Measurements from ENCODE around the gene STRN4.

Gene STRN4

GRCh38 chr19:46745030-46745429 is 1.2 kb downstream of the STRN4 start:
- DNase-seq = no peak

- no peak for DNase-seq
These were observed 2.1 kb downstream of the STRN4 start for GRCh38 chr19:46744005-46744691.

GRCh38 chr19:46742926-46743480 is 3.2 kb downstream of the STRN4 start:
- no peak for DNase-seq

DNA sequence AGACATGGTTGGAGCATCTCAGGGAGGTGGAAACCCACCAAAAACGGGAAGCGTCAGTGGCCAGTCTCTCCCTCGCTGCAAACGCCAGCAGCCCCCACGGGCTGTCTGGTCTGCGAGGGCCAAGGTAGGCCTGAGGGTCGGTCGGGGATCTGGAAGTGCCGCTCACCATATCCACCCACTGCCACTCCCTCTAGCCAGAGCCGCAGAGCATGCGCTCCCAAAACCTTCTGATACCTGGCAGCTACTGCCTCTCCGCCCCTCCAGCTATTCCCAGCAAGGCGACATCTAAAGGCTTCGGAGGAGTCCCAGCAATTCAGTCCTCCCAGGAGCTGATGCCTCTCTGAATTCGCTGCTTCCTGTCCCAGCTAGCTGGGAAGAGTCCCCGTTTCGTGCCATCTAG is 4.8 kb downstream of the STRN4 start:
- DNase-seq = no peak

DNA sequence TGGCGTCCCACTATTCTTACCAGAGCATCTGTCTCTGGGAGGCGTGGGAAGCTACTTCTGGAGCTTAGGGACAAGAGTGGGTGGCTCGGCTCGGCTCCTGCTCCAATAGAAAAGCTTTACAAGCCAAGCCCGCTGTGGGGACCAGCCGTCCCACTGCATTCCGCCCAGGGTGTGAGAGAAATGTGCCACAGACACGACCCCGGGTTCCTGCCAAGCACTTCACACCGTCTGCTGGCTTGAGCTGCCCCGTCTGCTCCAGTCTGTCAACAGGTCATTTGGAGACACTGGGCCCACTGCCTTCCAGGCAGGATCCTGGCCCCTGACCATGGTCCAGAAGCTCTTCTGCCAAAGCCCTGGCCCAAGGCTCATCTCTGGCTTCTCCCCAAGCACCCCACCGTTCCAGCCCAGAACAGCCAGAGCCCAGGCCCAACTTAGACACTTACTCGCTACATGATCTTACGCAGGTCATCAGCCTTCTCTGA is 6.9 kb downstream of the STRN4 start:
- DNase-seq = peak in 20 of 51 donors; percentile 12 to 72 (median 35)

DNA sequence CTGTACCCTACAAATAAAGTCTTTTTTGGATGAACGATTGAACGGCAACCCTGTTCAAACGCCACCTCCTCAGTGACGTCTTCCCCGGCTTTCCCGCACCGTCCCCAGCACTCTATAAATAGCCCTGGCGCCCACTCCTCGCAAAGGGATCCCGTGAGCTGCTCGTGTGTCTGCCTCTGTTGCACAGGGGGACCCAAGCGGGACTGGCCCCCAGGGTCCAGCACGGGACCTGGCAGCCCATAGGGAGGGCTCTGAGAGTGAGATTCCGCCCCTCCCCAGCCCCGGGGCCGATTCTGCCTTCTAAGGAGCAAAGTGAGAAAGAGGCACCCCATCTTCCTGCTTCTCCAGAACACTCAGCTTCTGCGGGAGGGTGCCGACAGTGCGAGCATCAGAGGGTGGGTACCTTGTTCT is 8.5 kb downstream of the STRN4 start:
- DNase-seq = no peak

DNA sequence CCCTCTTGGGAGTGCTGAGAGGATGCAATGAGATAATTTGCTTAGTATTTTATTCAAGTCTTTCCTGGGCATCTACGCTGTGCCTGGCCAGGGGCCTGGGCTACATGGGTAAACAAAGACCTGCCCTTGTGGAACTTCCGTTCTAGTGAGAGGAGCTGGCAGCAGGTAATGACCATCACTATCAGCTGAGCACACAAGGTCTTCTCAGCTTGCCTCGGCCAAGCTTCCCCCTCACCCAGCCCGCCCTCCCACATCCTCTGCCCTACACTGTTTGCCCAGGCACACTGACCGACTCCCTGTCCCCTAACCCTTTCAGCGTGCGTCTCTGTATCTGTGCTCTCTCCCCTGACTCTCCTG is 9.0 kb downstream of the STRN4 start:
- DNase-seq = no peak

DNA sequence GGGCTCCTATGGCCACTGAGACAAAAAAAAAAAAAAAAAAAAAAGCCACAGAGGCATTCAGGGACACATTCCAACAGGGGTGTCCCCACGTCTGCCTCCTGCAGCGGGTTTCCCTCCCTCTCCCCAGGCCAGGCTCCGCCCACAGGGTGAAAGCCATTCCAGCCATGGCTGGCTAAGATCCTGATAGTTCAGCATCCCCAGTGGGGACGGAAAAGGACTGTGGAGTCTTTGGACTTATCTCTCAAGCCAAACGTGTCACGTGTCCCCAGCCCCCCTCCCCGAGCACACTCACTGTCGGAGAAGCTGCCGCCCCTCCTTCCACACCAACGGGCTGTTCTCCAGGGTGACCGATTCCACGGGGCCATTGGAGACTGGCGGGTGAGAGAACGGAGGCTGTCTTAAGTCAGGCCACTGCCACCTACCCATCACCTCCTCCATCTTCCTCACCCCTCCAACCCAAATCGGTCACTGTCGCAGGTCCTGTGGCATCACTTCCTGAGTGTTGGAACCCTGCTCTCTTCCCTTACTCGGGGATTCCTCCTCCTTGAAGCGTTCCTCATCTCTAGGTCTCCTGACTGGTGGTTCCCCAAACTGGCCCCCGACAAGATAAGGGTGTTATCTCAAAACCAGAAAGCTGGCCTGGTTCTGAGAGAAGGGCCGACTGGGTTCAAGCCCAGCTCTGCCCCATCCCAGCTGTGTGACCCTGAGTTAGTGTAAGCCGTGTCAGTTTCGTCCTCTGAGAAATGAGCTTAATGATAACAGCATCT is 9.5 kb downstream of the STRN4 start:
- peak in 1 of 51 donors; percentile 13 for DNase-seq

DNA sequence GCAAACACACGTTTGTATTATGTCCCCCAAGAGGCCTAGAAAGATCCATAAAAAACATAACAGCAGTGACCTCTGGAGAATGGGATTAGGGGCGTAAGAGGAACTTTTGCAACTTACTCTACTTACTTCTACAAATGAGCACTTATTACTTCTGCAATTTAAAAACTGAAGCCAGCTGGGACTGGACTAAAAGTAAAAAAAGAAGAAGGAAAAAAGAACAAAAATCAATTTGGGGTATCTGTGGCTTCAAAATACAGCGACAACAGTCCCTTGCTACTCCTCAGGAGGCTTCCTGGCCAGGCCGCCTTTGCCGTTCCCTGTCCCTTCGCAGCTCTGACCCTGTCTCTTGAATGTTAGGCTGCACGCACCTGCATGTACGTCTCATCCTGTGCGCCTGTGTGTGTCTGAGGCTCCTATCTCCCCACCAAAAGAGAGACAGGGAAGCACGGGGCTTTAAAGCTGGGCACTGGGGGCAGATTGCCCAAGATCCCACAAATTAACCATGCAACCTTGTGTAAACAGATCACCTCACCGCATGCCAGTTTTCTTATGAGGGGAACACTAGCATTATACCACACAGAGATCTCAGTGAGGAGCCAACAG is 12.5 kb downstream of the STRN4 start:
- no peak for DNase-seq

DNA sequence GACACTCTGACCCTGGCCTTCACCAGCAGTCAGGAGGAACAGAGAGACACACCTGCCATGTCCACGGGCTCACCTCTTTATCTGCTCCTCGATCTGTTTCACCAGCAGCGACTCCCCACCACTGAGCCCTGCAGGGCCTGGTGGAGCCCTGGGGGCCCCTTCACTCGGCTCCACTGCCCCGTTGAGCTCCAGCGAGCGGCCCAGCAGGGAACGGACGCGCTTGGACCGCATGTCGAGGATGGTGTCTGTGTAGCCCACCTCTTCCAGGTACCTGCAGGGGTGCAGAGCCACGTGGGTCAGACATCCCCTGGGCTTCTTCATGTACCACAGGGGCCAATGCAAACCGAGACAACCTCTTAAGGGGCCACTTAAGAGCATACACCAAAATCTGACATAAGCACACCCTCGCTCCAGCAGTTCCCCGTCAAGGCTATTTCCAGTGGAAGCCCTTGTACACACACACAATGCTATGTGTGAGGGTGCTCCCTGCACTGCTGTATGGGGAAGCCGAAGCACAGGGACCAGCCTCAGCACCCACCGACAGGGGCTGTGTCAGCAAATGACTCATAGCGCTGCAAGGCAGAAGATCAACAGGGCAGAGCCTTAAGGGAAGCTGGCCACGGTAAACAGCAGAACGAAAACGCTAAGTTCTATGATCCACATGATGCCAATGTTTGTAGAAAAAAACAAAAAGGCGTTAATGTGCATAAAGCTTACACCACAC is 13.1 kb downstream of the STRN4 start:
- DNase-seq = peak in 6 of 51 donors; percentile 12 to 33 (median 23)

GRCh38 chr19:46732172-46732938 is 13.9 kb downstream of the STRN4 start:
- DNase-seq = no peak

- DNase-seq = peak in 1 of 51 donors; percentile 41
These were observed 14.7 kb downstream of the STRN4 start for GRCh38 chr19:46731584-46731983.

GRCh38 chr19:46731007-46731501 is 15.2 kb downstream of the STRN4 start:
- DNase-seq = peak in 1 of 51 donors; percentile 14

GRCh38 chr19:46730595-46730994 is 15.7 kb downstream of the STRN4 start:
- no peak for DNase-seq

DNA sequence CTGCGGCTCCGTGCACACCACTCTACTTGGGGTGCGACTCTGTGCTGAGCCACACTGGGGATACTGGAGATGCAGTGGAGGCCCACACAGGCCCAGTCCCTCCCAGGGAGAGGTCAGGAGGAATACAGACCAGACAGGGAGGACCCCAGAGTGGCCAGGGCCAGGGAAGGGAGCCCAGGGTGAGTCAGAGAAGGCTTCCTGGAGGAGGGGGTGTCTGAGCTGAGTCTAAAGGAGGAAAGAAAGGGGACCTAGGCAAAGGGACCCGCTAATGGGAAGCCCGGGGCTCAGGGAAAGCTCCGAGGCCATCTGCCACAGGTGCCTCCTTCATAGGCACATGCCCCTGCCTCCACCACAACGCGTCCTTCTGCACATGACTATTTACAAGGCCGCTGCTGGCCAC is 16.1 kb downstream of the STRN4 start:
- no peak for DNase-seq

DNA sequence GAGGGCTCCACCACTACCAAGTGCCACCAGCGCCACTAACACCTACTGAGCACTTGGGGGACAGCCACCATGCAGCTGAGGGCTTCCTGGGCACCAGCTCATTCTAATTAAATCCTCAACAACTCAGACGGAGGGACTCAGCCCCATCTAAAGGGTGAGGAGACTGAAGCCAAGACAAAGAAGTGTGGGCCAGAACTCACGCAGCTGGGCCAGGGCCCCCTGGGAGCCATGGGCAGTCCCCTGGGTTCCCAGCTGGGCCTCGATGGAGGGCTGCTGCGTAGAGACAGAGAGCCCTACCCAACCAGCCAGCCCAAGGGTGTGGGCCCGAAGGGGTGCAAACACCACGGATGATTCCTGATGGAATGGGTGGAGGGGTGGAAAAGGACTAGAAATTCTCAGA is 16.6 kb downstream of the STRN4 start:
- no peak for DNase-seq

DNA sequence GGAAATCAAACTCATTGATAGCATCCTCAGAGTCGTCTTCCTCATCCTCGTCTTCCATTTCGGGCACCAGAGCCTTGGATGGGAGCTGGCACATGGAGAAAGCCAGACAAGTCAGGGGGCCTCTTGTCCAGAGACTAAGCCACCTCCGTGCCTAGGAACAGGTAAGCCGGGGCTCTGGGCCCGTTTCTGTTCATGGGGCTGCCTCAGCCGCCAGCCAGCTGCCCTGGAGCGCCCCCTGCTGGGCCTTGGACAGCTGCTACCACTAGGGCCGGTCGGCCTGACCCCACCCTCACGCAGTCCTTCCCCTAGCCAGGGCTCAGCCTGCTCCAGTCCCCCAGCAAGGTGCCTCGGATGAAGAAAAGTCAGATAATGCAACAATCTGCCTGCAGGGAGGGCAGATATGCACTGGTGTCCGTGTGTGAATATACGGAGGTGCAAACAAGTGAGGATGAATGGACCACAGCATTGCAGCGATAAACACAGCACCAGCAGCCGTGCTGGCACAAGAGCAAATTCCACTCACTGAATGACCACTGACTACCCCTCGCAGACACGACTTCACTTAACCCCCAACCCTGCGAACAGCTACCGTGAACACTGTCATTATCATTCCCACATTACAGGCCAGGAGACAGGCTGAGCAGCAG is 17.4 kb downstream of the STRN4 start:
- DNase-seq = peak in 37 of 51 donors; percentile 14 to 84 (median 41)

DNA sequence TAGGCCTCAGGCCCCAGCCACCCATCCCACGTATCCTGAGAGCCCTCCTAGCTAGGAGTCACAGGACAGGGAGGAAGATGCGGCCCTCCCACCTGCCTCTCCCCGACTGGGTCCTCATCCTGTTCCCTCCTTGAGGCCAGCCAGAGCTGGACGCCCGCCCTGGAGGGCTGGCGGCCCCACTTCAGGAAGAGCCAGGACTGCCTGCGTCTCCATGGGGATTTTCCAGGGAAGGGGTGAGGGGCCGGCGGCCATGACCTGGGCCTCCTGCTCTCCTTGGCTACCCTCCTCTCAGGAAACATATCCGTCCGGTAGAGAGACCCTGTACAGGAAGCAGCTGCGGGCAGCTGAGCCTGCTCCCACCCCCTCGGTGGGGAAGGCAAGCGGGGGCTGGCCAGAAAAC is 18.0 kb downstream of the STRN4 start:
- no peak for DNase-seq

DNA sequence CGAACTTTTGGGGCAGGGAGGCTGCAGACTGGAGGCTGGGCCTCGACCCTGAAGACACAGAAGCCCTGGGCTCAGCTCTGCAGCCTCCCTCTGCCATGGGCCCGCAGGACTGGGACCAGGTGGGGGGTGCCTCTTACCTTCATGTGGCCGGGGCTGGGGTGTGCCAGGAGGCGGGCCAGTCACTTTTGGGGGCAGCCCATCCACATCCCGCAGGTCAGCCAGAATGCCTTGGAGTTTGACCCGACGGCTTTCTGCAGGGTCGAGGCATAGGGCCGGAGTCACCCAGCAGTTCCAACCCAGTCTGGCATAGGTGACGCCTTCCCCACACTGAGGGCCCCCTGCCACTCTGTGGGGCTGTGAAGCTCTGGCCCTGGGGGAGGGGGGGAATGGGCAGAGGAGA is 18.5 kb downstream of the STRN4 start:
- DNase-seq = no peak

DNA sequence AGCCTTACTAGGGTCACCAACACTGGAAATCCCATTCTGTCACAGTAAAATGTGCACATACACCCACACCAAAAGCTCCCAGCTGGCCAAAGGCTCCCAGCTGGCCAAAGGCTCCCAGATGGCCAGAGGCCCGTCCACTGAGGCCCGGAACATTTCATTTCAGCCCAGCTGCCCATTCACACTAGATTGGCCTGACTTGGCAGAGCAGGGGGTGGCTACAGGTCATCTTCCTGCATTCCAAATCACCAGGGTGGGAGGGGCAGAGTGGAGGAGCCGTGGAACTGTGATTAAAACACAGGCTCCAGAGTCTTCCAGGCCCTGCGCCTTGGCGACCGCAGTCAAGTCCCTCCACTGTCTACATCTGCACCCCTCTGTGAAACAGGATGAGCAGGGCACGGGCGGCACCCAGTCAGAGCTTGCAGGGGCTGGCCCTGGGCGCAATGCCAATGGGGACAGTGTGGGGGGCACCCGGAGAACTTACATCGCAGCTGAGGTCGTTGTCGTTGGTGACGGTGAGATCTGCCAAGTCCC is 19.2 kb downstream of the STRN4 start:
- DNase-seq = peak in 2 of 51 donors; percentile 5 to 15

All from hypothalamus (tissue), 51 donors.